GOT3 (cell line): ENCODE data around the gene BCR.

Experiments used
- DNase-seq: peaks from one replicate; lab custom pipeline; 2025; ENCODE audit warnings: mixed read lengths; lab: John Stamatoyannopoulos, UW

BCR gene

DNA sequence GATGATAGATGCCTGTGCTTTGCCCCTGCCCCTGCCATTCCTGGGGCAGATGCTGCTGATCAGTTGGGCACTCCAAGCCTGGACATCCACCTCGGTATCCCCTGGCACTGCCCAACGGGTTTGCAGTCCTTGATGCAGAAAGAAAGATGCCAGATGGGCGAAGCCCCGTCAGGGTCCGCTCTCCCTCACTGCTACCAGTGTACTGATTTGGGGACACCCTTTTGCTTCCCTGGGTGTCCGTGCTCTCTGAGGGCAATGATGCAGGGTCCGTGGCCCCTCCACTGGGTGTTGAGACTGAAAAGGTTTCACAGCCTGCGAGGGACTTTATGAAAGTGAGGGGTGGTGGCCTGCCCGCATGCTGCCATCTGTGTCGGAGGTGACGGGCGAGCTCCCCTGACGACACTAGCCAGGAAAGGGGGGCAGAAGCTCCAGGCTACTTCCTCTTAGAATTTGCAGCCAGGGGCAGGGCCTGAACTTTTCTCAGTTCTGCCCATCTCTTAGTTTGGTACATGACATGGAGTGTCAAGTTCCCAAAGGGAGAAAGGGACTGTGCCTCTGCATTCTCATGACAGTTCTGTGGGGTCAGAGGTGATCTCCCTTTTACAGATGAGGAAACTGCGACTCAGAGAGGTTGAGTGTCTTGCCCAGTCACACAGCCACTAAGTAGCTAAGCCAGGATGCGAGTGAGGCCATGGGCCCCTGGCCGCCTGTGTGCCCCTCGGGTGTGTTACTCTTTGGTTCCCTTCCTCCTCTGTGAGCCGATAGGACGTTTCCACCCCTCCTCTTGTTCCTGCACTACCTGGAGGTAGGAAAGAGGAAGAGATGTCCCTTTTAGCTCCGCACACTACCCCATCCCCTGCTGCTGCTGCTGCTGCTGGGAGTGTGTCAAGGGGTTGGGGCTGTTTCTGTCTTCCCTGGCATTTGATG, 96.6 kb downstream of the BCR start:
- no peak for DNase-seq

DNA sequence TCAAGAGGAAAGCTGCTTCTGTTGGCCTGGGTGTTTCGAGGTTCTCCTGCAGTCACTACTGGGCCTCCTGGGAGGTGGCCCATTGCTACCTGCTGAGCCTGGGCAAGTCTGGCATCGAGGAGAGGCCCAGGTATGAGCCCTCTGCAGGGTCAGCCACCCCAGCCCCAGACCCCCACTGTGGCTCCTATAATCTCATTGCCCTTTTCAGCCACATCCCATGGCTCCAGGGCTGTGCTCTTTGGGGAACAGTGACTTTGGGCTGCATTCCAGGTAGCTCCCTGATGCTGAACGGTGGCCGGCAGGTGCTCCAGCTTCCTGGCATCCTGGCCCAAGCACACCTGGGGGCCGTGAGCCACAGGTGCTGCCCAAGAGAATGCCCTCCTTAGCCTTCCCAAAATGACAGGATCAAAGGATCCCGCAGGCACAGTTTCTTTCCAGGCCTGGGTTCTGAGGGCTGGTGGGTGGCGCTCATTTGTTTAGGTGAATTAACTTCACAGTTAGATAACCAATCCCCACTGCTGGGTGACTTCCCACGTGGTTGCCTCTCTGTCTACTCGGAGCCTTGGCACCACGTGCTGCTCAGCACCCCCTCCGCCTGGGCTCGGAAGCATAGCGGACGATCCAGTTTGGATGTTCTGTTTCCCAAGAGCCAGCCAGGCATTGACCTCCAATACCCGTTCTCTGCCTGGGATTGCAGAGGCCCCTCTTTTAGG, 97.4 kb downstream of the BCR start:
- no peak for DNase-seq

DNA sequence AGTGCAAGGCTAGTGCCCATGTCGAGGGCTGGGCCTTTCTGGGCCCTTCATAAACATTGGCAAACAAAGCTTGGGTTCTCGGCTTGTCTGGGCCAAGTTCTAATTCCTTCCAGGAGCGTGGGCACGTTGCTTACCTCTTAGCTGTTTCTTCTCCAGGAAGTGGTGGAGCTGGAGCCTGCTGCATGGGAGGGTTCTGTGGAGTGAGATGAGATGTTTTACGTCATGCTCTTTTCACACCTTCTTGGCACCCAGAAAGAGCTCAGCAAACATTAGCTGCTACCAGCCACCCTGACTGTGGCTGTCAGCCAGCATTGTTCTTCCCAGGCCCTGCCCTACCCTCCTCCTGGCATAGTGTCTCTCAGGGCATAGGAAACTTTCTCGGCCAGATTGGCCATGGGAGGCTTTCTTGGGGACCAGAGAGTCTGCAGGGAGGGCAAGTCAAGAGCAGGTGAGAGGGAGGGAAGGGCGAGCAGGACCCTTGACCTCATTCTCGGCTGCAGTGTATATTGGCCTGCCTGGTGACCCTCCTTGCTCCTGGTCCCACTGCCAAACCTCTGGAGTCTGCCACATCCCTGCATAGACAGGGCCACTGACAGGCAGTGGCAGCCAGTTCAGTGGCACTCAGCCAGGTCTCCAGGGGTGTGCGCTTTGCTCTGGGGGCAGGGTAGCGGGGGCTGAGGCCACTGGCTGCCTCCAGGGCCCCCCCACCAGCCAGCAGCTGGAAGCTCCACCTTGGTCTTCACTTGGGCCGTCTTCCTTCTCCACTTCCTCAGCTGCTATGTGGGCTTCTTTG, 98.8 kb downstream of the BCR start:
- DNase-seq: no peak

DNA sequence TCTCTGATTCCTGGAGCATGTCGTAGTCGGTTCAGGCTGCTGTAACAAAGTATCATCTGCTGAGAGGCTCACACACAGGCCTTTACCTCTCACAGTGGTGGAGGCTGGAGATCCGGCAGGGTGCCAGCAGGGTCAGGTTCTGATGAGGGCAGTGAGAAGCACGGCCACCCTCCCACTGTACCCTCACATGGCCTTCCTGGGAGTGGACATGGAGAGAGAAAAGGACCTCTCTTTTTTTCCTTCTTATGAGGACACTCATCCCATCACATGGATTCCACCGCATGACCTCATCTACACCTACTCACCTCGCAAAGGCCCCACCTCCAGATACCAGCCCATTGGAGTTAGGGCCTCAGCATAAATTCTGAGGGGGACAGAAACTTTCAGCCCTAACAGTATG, 99.5 kb downstream of the BCR start:
- DNase-seq: no peak

DNA sequence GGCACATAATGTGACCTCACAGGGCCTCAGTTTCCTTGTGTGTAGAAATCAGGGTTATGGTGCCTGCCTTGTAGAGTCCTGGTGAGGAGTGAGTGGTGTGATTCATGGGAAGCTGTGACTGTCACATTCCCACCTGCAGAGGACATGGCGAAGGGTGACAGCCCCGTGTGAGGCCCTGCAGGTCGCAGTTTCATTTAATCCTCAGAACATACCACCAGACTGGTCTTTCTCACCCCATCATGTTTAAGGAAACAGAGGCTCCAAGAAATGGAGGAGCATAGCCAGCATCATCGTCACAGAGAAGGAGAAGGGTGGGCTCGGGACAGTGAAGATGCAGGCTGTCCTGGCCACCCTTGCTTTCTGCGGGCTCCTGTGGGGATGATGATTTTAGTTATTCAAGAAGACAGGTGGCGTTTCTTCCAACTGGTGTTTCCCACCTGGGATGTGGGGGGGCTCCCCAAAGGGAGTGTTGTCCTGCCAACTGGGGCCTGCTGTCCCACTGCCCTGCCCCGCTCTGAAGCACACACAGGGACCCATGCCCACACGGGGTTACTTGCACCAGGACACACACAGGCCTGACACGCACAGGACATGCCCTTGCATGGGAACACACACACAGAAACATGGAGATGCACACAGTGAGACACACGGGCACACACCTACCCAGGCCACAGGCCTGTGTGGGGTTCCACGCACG, 100.2 kb downstream of the BCR start:
- no peak for DNase-seq

DNA sequence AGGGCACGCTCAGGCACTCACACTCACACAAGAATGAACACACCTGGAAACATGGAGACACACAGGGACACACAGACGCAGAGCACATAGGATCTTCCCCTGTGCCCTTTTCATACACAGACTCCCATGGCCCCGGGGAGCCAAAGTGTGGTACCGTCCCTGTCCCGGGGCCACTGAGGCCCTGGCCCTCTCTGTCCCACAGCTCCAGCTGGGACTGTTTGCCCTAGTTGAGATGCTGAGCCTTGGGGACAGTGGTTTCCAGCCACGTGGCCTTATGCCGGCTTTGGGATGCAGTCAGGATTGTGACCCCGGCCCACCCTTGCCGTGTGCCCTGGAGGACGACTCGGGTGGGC, 100.7 kb downstream of the BCR start:
- no peak for DNase-seq

DNA sequence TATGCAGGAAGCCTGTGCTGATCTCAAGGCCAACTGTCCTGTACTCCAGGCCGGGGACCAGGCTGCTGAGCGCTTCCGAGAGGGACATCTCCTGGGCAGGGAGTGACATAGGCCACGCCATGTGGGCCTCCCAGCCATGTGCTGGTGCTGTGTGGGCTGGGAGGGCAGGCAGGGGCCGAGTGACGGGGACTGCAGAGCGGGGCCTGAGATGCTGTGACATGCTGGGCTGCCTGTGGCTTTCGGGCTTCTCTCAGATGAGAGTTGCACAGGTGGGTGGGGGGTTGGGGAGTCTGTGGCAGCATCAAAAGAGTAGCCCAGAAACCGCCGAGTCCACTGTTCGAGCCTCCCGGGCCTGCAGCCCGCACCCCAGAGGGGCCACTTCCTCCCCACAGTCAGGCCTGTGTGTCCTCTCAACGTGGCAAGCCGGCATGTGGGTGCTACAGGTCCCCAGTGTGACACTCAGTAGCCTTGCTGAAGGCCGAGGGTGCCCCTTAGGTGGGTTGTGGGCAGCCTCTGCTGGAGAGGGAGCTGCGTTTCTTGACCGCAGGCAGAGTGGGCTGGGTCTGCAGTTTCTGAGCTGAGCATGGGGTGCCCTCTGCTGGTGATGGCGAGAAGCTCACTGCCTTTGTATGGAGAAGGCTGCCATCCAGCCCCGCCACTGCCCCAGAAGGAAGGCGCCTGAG, 101.2 kb downstream of the BCR start:
- DNase-seq: no peak

DNA sequence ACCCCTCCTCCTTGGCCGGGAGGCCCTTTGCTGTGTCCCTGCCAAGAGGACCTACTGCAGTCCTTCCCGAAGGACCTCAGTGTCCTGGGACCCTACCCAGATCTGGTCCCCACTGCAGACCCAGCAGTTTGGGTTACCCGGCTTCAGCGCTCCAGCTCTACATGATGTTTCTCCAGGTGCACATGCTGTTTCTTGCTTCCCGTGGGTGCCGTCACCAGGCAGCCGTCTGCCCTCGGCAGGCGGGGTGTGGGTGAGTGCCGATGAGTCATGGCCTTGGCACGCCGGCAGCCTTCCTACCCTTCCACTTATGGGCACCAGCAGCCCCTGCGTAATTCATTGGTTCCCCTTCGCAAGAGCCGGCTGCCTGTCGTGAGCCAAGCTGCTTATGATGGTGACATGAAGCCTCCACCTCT, 101.8 kb downstream of the BCR start:
- DNase-seq: peak; percentile 21

DNA sequence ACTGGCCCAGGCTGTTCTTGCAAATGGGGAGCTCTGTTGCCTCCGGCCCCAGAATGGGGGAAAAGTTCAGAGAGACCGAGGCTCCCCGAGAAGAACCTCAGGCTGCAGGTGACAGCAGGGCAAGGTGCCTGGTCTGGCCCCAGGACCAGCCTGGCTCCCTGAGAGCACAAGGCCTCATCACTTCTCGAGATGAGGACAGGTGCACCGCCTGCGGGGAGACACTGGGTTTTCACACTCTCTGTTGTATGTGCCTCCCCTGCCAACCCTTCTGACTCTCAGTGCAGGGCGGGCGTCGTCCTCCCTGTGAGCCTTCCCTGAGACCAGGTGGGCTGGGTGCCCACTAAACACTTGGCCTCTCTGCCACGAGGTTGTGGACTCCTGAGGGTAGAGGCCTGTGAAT, 102.2 kb downstream of the BCR start:
- DNase-seq: no peak

DNA sequence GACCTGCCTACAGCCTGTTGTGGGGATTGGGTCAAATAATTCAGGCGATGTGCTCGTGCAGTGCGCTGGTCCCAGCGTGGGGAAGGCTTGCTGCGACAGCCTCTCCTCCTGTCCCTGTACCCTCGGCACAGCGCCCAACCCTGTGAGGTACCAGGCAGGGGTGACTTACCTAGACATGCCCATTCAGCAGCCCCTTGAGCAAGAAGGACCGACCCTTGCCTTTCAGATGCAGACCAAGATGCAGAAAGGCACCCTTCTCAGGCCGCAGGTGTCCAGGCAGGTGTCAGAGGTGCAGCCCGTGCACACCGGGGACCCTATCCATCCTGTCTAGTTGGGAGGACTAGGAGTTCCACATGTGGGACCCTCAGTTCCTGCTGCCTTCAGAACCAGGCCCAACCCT, 102.7 kb downstream of the BCR start:
- DNase-seq: no peak

DNA sequence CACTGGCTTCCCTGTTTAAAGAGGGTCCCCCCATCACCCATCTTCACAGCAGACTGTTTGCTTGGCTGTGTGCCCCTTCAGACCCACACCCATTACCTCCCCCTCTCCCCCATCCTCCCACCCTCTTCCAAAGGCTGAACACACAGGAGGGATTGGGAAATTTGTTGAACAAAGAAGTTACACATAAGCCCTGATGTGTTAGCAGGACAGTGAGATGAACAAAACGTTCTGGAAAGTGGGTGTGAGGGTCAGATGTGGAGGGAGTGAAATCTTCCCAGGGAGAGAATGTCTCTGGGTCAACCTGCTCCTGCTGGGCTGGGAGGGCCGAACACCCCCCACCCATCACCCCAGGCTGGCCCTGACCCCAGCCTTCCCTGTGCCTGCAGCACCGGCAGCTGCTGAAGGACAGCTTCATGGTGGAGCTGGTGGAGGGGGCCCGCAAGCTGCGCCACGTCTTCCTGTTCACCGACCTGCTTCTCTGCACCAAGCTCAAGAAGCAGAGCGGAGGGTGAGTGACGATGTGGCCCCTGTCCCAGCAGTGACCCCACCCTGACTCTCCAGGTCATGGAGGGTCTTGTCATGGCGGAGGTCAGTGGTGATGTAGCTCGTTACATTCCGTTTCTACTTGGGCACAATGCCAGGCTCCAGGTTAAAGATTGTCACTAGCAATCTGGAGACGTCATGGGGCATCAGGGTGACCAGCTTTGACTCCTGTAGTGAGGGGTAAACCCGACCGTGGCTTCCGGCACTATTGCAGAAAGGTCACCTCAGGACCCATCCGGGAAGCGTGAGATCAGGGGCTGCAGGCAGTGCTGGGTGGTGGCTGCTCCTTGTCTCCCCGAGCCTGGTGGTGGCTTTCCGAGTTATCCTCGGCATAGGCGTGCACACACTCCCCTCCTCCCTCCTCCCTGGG, 103.5 kb downstream of the BCR start:
- DNase-seq: no peak

DNA sequence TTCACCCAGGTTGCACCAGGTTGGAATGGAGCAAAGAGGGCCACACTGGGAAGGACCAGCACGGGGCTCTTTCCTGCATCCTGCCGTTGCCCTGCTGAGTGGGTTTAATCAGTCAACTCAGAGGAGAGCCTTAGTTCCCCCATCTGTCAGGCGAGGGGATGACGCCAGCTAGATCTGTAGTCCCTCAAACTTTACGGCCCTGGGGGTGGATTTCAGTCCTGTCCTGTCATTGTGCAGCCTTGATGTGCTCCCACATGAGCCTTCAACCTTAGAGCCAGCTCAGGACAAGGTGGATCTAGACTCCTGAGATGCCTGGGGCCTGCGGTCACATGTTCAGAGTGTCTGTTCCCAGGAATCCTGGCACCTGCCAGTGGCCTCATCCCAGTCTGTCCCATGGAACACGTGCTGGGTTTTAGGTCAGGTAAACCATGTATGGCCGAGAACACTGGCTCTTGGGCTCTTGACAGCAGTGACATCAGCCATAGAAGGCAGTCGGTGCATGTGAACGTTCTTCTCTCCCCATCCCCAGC, 104.3 kb downstream of the BCR start:
- no peak for DNase-seq

DNA sequence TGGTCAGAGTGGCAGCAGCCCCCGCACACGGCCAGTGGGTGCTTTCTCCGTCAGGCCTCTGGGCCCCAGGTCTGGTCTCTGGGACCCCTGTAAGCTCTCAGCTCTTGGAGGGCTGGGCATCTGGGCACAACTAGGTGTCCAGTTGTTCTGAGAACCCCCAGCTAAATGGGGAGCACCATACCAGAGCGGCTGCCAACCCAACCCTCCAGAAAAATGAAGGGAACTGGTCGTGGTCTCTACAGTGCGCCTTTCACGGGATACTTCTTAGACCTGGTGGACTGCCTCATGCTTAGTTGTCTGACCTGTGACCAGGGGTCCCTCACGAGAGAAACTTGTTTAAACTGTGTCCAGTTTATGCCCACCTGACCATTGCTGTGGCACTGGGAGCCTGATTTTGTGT, 104.9 kb downstream of the BCR start:
- no peak for DNase-seq

DNA sequence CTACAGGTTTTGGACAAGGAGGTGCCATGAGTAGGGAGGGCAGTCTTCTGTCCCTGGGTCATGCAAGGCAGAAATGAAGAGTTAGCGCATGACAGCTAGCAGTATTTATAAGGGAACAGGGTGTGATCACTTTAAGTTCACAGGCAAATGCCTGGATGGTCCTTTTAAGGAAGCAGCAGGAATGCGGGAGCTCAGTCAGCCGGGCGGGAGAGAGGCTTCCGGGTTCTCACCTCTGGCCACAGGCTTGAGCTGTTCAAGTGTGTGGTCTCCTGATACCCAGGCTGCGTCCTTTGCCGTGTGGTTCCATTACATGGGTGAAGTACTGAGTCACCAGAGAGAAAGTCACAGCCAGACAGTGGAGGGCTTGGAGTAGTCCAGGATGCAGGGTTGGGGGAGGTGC, 105.4 kb downstream of the BCR start:
- DNase-seq: no peak

DNA sequence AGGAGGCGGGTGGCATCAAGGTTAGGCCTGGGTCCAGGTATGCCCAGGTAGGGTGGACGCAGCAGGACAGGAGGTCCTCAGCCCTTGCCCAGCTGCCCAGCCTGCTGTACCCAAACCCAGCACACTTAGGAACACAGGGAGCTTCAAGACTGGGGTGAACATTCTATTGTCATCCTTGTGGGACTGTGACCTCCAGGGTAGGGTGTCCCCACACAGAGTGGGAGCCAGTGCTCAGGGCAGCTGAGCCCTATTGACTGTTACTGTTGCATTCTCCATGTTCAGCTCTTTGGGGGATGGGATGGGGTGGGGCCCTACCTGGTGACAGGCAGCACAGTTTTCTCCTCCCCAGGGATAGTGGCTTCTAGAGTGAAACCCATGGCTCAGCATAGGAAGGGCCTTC, 106.0 kb downstream of the BCR start:
- no peak for DNase-seq

DNA sequence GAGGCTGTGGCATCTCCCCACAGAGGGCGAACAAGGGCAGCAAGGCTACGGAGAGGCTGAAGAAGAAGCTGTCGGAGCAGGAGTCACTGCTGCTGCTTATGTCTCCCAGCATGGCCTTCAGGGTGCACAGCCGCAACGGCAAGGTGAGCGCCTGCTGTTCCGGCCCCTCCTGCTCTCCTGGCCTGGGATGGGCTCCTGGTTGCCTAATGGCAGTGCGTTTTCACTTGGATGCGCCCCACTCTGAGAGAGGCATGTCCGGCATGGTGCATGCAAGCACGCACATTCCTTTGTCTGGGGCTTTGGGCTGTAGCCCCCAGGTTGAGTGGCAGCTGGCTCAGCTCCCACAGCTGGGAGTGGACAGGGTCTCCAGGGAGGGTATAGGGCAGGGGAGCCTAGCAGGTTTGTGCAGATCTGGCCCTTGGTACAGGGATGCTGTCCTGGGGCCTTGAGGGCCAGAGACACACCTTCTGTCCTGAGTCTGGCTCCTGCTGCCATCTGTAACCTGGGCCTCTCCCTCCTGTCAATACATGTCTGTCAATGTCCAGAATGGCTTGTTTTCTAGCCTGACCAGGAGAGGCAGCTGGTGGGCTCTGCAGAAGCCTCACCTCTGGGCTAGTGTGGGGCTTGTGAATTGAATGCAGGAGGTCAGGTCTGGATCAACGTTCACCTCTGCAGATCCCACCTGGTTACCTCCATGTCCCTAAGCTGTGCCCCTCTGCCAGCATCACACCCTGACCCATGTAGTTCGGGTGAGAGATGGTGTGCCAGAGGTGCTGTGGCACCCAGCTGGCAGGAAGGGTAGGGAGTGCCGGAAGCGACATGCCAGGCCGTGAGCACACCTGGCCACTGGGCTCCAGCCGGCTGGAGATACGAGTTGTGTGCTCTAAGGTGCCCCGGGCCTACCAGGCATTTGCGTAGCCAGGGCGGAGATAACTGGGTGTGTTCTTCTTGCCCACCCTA, 107.1 kb downstream of the BCR start:
- DNase-seq: no peak

DNA sequence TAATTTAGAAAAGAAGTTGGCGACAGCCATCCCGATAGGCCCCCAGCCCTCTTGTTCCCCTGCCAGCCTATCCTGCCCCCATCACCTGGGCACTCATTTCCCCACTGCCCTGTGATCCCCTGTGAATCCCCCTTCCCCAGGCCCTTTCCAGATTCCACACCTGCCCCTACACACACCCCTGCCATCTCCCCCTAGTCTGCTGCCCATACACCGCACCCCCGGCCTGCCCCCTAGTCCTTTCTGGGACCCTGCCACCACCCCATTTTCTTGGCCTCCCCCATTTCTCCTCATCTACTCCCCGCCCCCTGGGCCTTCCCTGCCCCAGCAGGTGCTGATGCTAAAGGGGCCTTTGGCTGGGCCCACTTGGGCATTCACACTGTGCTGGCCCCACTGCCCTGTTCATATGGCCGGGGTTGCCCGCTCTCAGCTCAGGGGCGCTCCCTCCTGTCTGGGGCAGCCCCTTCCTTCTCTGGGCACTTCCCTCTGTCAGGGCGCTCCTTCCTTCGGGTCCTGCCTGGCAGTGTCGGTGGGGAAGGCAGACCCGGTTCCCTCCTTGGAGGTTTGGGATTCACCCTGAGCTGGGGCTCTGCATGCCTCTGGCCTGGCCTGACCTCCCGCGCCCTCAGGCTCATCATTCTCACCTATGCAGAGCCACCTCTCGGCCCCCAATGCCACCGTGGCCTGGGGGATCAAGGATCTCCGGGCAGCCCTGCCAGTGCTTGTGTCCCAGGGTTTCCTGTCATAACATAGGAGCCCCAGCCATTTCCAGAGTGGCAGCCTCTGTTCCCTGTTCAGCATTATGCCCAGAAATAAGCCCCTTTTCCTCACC, 108.2 kb downstream of the BCR start:
- DNase-seq: no peak

DNA sequence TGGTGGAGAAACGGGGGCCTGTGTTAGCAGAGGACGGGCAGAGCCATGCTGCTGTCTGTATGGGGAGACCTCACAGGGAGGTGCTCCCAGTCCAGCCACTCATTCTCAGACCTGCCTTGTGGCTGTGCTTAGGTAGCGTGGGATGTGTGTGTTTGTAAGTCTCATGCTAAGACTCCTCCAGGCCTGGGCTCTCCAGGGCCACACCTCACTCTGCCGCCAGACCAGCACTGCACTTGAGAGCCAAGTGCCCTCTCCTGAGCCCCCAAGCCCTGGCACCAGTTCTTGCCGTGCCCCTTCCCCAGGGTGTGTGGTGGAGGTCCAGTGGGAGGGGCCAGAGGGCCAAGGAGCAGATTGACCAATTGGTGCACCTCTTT, 108.8 kb downstream of the BCR start:
- no peak for DNase-seq
